NCI-H2196 (cell line): ENCODE measurements around the gene GPAT3.
"Not testable (repeated sequence)": the region's sequence is repeated elsewhere in the genome, so short reads cannot be mapped to it uniquely, and the experiment has no call there.

Experiments used
- DNase-seq: peaks from one replicate; lab custom pipeline; 2025; ENCODE audit not compliant: unreplicated experiment; lab: John Stamatoyannopoulos, UW

The GPAT3 gene

DNA sequence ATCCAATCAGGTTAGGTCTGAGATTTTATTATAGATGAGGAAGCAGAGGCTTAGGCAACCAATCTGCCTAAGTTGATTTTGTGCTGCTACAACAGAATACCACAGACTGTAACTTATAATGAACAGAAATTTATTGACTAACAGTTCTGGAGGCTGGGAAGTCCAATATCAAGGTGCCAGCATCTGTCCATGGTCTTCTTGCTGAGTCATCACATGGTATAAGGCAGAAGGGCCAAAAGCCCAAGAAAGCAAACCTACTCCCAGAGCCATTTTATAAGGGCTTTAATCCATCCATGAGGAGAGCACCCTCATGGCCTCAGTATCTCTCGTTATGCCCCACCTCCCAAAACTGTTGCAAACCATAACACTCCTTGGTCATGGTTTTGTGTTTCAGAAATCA, 55.8 kb downstream of the GPAT3 start:
- no peak for DNase-seq

DNA sequence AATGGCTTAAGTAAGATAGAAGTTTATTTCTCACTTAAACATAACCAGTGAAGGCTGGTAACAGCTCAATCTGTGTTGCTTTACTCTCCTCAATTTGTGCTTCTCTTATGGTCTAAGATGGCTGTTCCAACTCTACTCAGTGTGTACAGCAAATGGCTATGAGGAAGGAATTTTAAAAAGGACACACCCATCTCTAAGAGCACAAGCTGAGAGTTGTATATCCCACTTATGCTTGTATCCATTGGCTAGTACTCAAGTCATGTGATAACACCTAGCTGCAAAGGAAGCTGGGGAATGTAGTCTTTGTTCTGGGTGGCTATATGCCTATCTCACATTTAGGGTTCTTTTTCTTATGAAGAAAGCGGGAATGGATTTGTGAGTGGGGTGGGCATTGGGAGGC, 63.3 kb downstream of the GPAT3 start:
- DNase-seq: no peak

DNA sequence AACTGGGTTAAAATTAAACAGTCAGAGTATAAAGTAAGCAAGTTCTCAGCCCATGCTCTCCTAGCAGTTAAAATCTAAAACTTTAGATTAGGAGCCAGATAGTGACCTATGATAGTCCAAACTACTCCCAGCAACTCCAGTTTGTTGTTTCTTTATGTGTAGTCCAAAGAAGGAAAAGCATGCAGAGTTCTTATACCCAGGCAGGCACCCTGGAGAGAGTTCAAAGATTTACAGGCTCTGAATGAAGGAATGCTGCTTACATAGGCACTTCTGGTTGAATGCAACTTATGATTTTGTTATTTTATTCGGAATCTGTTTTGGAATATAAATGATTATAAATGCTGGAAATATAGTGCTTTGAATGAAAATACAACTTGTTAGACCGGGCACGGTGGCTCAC, 67.2 kb downstream of the GPAT3 start:
- no peak for DNase-seq

DNA sequence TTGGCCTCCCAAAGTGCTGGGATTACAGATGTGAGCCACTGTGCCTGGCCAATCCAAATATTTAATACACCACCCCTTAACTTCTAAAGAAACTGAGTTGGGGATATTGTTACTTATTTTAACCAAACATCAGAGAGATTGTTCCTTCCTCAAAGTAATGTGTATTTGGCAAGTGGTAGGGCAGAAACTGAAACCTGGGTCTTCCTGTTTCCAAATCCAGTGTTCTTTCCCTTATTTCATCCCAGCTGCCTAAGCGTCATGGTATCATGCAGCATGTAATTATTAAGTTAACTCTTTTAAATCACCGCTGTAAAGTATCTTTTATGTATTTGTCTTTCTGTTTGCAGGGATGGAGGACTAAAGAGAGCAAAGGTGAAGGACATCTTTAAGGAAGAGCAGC, 68.4 kb downstream of the GPAT3 start:
- no peak for DNase-seq

DNA sequence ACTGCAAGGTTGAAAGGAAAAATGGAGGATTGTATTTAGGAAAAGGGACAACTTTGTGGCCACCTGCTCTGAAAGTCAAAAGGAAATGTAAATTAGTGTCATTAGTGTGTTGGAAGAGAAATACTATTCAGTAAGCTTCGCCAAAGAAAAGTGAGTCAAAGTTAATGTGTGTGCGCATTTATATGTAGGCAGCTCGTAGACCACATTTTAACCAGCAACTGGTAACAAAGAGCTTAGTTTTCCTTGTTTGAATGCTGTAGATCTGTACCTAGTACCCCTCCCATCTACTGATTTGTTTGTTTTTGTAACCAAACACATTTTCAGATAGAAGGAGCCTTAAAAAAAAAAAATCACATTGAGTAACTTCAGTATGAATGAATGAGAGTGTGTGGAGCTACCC, 69.3 kb downstream of the GPAT3 start:
- DNase-seq: no peak

DNA sequence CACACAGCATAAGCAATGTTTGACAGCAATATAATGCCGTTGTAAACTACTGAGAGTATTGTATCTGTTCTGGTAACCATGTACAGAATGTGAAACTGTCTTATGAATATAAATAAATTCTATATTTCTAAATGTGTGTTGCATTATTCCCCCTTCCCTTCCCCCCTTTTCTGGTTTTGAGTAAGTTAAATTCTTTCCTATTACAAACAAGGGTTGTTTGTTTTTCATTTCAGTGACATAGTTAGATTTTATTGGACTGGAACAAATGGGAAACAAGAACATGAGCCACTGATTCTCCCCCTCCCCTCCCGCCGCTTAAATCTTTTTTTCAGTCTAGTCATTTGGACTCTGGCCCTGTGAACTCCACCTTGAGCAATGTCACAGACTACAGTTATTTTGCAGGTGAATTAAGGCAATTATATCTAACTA, 69.8 kb downstream of the GPAT3 start:
- DNase-seq: no peak

DNA sequence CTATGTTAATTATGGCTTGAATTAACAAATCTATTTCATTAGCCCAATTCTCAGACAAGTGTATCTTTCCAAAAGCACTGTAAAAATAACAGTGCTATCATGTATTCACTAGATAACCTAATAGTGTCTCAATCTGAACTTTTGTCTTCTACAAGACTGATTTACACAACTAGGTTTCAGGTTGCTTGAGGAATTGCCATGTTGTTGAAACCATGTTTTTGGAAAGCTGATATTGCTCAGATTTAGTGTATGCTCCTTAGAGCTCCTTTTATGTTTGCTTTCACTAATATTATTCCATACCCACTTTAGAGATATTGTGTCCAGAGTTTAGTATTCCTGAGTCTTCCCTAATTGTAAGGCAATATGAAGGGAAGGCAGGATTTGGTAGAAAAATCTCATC, 70.6 kb downstream of the GPAT3 start:
- no peak for DNase-seq

DNA sequence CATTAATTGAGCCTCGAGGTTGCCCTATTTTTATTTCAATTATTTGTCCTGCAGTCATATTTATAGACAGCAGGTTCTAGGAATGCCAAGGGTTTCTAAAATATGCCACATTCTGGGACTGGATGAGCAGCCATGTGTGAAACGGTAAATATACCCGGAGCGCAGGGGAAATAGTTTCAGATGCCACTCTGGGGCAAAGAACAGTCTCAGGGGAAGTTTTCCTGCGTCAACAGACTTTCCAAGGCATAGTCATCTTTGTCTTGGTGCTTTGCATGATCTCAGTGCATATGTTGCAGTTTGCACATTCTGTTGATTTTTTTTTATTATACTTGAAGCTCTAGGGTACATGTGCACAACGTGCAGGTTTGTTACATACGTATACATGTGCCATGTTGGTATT, 71.0 kb downstream of the GPAT3 start:
- DNase-seq: no peak

DNA sequence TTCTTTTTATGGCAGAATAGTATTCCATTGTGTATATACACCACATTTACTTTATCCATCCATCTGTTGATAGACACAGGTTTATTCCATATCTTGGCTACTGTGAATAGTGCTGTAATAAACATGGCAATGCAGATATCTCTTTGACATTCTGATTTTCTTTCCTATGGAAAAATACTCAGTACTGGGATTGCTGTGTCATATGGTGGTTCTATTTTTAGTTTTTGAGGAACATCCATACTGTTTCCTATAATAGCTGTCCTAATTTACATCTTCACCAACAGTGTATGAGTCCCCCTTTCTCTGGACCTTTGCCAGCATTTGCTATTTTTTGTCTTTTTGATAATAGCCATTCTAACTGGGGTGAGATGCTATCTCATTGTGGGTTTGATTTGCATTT, 73.5 kb downstream of the GPAT3 start:
- no peak for DNase-seq

DNA sequence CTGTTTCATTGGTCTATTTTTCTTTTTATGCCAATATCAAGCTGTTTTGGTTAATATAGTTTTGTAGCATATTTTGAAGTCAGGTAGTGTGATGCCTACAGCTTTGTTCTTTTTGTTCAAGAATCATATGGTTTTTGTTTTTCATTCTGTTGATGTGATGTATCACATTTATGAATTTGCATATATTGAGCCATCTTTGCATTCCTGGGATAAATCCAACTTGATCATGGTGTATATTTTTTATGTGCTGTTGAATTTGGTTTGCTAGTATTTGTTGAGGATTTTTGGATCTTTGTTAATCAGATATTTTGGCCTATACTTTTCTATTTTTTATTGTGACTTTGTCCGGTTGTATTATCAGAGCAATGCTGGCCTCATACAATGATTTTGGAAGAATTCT, 74.8 kb downstream of the GPAT3 start:
- DNase-seq: no peak

DNA sequence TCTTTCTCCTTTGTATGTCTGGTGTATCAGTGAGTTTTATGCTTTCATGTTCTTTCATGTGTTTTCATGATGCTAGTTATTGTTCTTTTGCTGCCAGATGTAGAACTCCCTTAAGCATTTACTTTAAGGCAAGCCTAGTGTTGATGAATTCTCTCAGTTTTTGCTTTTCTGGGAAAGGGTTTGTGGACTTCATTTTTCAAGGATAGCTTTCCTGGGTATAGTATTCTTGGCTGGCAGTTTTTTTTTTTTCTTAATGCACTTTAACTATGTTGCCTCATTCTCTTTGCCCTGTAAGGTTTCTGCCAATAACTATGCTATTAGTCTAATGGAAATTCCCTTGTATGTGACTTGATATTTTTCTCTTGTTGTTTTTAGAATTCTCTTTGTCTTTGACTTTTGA, 77.1 kb downstream of the GPAT3 start:
- DNase-seq: no peak

DNA sequence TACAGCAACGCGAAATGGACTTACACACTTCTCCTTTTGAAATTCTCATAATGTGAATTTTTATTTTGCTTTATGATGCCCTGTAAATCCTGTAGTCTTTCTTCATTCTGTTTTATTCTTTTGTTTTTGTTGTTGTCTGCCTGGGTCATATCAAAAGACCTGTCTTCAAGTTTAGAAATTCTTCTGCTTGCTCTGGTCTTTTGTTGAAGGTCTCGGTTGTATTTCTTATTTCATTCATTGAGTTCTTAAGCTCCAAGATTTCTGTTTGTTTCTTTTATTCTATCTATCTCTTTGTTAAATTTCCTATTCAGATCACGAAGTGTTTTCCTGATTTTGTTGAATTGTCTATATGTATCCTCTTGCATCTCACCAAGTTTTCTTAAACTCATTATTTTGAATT, 78.1 kb downstream of the GPAT3 start:
- DNase-seq: no peak

DNA sequence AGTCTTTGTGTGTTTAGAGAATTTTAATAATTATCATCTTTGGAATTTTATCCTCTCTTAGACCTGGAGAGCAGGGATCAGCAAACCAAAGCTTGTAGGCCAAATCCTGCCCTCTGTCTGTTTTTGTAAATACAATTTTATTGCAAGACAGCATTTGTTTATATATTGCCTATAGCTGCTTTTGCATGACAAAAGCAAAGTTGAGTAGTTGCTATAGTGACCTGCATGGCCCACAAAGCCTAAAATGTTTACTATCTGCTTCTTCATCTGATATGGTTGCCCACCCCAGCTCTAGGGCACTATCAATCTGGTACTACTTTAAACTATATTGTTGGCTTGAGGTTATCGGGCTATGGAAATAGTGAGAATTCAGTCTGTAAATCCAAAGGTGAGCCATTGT, 80.3 kb downstream of the GPAT3 start:
- DNase-seq: no peak

DNA sequence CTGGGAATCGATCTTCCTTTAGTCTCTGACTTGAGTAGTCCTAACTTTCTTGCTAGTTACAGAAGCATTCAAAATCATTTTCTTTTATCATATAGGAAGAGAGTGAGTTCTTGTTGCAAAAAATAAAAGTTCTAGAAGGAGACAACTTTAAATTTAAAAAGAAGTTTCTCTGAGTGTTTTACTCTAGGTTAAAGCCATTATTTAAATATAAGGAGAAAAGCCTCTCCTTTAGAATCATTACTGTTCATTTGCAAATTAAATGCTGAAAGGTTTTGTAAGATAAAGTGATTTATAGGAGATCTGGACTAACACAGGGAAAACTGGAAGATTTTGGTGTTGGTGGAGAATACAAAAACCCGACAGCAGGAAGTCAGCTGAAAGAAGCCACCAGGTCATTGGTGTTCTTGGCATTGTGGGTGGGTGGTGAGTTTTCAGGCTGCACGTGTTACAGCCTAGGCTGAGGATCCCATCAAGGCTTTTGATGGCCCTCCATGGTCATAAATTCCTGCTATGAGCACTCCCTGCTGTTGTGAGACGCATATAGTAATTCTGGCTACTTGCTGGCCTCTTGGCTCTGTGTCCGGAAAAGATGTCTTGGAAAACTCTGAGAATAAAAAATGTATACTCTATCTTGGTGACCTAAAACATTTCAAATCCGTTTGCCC, 81.6 kb downstream of the GPAT3 start:
- no peak for DNase-seq

DNA sequence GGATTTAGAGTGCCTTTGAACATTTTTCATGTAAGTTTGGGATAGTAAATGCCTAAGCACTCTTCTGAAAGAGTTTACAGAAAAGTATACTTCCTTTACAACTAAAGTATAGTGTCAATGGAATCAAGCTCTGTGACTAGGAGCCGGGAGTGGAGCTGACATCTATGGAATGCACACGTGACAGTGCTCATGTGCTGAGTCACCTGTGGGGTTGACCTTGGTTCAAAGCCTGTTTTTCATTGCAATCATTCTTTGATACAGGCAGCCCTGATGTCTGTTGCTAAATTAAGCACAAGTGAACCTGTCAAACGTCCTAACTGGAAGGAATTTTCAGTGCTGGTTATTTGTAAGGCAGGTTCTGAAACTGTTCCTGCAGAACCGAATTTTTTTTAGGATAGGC, 82.5 kb downstream of the GPAT3 start:
- DNase-seq: no peak

DNA sequence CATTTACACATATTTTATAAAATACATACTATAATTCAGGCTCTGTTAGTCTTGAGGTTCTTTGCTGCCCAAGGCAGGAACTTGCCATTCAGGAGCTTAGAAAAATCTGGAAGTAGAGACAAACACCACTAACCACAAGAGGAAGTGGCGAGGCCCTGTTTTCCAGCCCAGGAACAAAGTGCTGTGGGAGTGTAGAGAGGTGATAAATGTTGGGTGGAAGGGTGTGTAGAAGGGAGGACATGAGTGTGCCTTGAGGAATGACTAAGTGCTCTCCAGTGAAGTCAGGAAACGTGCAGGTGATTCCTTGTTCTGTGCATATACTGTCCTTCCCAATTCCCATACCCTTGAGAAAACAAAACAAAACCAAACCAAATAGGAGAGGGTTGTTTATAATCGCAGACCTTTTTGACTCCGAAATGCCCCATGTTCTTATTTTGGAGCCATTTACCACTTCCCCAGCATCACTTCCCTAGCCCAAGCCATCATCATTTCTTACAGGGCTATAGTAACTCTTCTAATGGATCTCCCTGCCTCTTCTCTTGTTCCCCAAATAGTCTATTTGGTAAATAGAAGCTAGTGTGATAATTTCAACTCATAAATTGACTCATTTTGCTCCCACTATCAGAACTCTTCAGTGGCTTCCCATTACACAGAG, 83.2 kb downstream of the GPAT3 start:
- no peak for DNase-seq

DNA sequence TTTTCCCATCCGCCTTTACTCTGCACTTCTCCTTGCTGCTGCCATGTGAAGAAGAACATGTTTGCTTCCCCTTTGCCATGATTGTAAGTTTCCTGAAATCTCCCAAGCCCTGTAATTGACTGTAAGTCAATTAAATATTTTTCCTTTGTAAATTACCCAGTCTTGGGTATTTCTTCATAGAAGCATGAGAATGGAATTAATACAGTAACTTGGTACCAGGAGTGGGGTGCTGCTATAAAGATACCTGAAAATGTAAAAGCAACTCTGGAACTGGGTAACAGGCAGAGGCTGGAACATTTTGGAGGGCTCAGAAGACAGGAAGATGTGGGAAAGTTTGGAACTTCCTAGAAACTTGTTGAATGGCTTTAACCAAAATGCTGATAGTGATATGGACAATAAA, 86.2 kb downstream of the GPAT3 start:
- DNase-seq: not testable (repeated sequence)

DNA sequence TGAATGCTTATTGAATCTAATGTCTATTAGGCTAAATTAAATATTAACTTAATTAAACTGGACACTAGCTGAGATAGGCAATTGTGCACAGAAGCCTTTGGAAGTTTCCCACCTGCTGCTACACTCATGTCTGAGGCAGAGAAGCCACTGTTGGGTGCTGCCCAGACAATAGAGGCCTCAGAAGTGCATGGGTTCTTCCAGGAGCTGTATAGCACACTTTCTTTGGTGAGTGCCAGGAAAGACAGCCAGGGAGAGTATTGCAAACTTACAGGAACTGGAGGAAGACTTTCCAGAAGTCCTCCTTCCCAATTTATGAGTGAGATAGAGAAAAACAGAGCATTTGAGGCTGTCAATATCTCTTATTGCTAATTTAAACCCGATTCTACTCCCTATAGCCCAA, 89.9 kb downstream of the GPAT3 start:
- DNase-seq: no peak

DNA sequence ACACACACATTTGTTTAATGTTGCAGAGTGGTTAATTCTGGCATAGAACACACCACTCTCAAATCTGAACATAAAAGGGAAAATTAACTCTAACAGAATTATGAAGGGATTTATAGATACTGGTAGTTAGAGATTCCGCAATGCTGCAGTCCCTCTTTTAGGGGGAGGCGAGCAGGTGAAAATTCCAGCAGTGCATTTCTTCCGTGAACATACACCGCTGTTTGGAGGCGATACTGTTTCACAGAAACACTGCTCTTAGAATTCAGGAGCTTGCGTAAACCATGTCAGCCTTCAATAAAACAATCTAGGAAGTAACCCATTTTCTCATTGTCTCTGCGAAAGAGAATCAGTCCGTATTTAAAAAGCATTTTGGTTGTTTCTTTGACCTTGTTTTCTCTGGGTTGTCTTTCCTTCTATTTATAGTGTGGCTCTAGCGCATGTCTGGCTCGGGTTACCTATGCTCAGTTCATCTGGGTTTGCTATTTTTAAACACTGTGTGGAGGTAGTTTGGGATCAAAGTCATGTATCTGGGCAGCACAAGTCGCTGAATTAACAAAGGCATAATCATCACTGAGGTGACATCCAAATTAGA, 90.4 kb downstream of the GPAT3 start:
- no peak for DNase-seq

DNA sequence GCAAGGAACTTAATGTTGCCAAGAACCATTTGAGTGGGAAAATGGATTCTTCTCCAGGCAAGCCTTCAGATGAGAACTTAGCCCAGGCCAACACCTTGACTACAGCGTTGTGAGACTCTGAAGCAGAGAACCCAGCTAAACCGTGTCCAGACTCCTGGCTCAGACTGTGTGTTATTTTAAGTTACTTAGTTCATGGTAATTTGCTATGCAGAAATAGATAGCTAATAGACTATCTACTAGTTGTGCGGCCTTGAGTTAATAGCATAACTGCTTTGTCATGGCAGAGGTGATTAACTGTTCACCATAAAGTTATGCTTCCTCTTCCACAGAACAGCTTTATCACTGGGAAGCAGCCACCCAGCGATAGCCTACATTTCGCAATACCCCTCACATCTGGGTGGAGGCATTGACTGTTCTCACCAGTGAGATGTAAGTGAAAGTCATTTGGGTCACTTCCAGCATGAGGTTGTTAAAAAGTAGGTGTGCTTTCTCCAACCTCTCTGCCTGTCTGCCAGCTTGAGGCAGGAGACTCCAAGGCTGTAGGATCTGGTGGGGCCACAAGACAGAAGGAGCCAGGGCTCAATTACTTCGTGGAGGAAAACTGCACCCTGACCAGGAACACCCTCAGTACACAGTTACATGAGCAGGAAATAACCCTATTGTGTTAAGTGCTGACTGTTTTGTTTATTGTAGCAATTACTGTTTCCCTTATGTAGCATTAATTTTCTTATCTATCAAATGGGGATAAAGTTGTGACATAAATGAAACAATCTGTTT, 94.2 kb downstream of the GPAT3 start:
- no peak for DNase-seq

DNA sequence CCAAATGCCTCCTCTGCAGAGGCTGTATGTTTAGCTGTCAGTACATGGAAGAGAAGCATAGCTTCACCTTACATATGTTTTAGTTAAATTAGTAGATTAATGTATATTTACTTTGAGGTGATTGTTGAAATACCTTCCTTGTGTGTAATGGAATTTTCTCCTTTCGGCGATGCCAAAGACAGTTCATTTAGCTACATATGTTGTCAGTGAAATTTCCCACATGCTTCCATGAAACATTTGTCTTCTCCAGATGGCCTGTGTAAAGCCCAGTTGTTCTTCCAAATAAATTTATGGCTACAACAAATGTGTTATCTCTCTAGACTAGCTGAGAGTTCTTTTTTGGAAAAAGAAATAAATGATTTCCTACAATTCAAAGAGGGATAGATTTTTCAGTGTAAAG, 95.2 kb downstream of the GPAT3 start:
- DNase-seq: no peak

DNA sequence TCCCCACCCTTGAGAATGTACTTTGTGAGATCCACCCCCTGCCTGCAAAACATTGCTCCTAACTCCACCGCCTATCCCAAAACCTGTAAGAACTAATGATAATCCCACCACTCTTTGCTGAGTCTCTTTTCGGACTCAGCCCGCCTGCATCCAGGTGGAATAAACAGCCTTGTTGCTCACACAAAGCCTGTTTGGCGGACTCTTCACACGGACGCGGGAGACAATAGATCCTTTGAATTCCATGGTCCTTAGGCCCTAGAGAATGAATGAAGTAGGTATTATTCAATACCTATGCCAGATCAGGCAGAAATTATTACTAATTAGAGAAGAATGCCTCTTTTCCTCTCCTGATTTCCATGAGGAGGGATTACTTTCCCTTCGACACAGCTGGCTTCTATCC, 101.0 kb downstream of the GPAT3 start:
- DNase-seq: no peak
